Tracheal epithelial cell (primary cell): Measurements from ENCODE around the gene ZNF524. TPM values are rescaled to one million over a fixed set of nuclear protein-coding genes. Genes with fewer than 3 reads are reported as not detected.

Experiments
- total RNA-seq: library from RNA; depleted of rRNA; stranded (reverse); fragments of >200 nt; gene quantifications from 2 replicates; pipeline ENCODE4 v1.2.1, GENCODE V29; 2014

The ZNF524 gene
- total RNA-seq: 13.0 and 33.0 TPM in 2 replicates

GRCh38 chr19:55599842-55600661 is at the start of gene ZNF524:
ZNF524 (plus strand) TSS chr19:55600288; CDS start chr19:55602113, 1,825 bp downstream.

DNA sequence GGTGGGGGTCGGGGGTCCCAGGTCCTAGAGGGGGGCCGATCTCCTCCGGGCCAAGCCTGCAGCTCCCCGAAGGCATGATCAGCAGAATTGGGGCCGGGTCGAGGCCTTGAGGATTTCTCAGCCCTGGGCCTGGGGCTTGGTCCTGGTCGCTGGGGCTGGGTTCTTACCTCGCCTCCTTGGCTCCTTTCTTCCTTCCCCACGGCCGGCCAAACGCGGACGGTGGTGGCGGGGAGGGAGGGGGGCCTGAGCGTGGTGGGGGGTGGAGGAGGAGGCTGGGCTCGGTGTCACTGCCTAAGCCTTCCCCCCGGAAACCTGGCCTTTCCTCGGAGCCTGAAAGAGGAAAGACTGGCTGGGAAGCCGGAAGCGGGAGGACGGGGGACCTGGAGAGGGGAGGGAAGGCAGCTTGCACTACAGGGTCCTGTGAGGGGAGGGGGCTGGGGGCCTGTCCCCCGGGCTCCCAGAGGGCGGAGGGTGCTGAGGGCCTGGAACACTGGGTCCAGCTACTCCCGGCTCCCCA is 19.4 kb upstream of the ZNF524 start, which contains the start of gene ZNF579:
TSS of gene ZNF579 (minus strand) at position 221 of the 517 bp plus-strand sequence. CDS start 1,209 bp downstream, outside the sequence.

GRCh38 chr19:55599468-55599841 is 633 bp upstream of the ZNF524 start, which contains the start of gene FIZ1:
FIZ1 (minus strand) TSS chr19:55599517; CDS start chr19:55597865, 1,652 bp downstream.

DNA sequence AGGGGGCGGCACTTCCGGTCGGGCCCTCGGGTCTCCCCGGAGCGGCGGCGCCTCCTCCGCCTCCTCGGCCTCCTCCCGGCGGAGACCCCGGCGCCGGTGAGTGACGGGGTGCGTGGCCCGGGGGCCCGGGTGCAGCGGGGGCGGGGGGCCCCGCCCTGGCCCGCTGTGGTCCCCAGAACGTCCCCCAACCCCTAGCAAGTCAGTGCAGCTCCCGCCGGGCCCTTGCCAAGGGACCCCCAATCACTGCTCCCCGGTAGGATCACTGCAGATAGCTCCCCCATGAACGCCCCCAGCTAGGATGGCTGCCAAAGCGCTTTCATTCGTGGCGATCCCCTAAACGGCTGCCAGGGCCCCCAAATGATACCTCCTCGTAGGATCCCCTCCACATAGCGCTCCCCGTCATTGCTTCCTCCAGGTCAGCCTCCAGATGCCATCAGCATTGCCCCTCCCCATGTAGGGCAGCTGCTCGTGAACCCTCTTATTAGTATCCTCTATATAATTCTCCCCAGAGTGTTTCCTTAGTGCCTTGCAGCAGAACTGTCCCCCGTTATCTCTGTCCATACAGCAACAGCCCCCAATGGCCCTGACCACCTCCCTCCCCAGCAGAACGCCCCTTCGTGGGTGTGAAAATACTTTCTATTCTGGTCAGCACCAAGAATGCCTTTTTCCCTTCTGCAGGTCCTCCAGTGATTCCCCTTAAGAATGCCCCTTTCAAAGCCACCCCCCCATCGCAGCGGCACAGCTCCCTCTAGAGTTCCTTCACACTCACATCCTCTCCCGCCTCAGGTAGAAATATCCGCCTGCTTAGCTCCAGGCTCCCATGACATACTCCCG is 5.8 kb downstream of the ZNF524 start, which contains the start of gene ZNF865:
TSS of gene ZNF865 (plus strand) at position 11 of the 834 bp plus-strand sequence. CDS start 7,972 bp downstream, outside the sequence.

DNA sequence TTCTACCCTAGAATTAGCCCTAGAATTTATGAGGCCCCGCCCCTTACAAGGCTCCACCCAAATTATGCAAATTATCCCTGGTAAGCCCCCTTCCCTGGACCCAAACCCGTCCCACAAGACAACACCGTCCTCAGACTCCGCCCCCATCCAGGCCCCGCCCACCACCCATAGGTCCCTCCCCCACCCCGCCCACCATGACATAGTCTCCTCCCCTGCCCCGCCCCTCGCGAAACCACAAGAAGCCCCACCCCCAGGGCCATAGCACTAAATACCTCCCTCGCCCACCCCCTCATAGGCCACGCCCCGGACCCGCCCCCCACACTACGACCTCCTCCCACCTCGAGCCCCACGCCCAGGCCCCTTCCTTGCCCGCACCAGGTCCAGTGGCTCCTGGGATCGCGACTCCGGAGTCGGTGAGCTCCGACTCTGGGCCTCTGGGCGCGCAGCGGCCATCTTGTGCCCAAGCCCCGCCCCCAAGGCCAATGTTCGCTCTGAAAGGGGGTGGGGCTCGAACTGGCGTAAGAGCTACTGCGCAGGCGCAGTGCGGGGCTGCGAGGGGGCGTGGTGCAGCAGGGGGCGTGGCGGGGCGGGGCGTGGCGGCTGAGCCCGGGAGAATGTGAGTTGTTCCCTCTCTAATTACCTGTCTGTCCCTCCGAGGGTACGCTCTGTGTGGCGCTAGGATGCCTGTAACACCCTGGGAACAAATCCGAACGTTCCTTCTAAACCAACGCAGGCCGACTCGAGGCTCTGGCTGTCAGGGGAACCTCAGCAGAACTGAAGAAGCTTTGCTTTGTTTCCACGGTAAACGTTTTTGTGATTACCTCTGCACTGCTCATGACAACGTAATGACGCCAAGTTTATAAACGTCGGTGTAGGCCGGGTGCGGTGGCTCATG is 24.3 kb downstream of the ZNF524 start, which contains the start of gene ZNF784:
TSS of gene ZNF784 (minus strand) at position 458 of the 895 bp plus-strand sequence. CDS start at position 453, 5 bp downstream.

GRCh38 chr19:55640577-55641425 is 40.7 kb downstream of the ZNF524 start, which contains the start of gene ZNF580:
ZNF580 (plus strand) TSS chr19:55641002; CDS start chr19:55642509, 1,507 bp downstream.

DNA sequence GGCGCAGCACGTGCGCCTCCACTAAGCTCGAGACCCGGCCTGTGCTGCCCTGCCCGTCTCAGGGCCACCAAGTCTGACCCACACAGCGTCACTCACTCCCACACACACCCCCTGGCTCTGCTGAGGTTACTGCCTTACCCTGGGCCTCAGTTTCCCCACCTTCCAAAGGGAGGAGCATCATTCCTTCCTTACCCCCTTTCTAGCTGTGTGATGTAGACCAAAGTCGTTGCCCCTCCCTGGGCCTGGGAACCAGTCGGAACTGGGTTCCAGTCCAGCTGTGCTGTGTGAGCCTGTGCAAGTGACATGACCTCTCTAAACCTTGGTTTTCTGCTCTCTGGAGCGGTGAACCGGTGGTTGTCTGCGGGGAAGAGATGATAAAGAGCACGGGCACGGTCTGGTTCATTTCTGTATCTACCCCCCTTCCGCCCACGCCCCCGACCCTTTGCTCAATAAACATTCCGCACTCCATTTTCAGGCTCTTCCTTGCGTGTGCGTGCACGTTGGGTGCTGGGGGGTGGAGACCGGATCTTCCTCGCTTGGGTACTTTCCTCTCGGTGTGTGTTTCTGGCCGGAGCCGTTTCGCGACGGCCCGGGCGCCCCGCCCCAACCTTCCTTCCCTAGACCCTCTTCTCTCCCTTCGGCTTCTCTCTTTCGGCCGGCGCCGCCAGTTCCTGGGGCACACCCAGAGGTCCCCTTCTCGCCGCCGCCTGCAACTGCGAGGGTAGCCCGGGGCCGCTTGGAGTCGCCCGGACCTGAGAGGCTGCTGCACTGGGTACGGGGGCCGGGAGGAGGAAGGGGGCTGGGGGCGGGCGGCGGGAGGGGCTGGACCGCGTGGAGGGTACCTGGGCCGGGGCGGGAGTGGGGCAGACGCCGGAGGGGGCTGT is 43.2 kb downstream of the ZNF524 start, which contains the start of gene ZNF581:
TSS of gene ZNF581 (plus strand) at position 647 of the 884 bp plus-strand sequence. CDS start 923 bp downstream, outside the sequence.

DNA sequence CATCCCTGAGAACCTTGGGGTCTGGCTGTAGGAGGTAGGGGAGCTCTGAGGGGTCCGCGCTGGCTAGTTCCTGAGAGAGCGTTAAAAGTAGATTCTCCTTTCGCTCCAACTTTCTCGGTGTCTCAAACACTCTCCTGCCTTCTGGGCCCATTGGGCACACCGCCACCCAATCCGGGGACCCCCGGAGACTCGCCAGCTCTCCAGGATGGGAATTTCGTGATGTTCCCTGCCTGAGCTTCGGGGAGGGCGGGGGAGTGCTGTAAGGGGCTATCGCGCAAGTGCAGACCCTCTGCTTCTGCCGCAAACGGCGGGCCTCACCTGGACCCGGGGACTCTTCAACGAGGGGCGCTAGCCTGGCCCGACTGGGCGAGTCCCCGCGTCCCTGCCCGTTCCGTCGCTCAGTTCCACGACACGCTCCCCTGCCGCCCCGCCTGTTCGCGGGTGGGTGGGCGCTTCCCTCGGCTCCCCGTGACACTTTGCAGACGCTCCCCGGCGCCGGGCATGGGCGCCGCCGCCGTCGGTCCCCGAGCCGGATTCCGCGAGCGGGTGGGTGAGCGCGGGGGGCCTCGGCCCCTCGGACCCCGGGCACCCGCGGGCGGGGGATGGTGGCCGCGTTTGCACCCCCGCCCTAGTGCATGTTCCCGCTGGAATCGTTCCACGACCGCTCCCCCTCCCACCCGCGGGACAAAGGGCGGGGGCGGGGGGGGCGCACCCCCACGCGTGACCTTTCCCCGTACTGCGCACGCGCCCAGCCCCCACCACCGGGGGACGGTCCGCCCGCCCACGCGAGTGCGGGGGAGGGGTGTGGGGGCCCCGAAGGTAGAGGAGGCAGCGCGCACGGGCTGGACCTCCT is 47.9 kb downstream of the ZNF524 start, which contains the start of gene CCDC106:
TSS of gene CCDC106 (plus strand) at position 481 of the 853 bp plus-strand sequence. CDS start 835 bp downstream, outside the sequence.

Other genes with a start within 250 kb of the ZNF524 start
- 0.64 TPM in 1 of 2 replicates, not detected in the other for gene COX6B2, start 245.6 kb upstream of the ZNF524 start, total RNA-seq
- not detected in 2 replicates for gene GARIN5B, start 237.0 kb upstream of the ZNF524 start, total RNA-seq
- gene IL11, start 229.8 kb upstream of the ZNF524 start, total RNA-seq: 1.7 and 15.9 TPM in 2 replicates
- 0.96 TPM in 1 of 2 replicates, not detected in the other for gene TMEM190, start 223.5 kb upstream of the ZNF524 start, total RNA-seq
- 9.6 and 24.3 TPM in 2 replicates for gene TMEM238, start 216.0 kb upstream of the ZNF524 start, total RNA-seq
- 142 and 275 TPM in 2 replicates for gene RPL28, start 214.4 kb upstream of the ZNF524 start, total RNA-seq
- gene UBE2S, start 192.5 kb upstream of the ZNF524 start, total RNA-seq: 18.5 and 42.2 TPM in 2 replicates
- gene SHISA7, start 157.0 kb upstream of the ZNF524 start, total RNA-seq: not detected in 2 replicates
- 49.2 and 88.9 TPM in 2 replicates for gene ISOC2, start 138.6 kb upstream of the ZNF524 start, total RNA-seq
- gene C19orf85, start 135.5 kb upstream of the ZNF524 start, total RNA-seq: not detected in 2 replicates
- gene ZNF628, start 123.7 kb upstream of the ZNF524 start, total RNA-seq: 0.48 and 1.1 TPM in 2 replicates
- 7.9 and 11.1 TPM in 2 replicates for gene NAT14, start 115.1 kb upstream of the ZNF524 start, total RNA-seq
- gene SSC5D, start 111.9 kb upstream of the ZNF524 start, total RNA-seq: 0.24 TPM in 1 of 2 replicates, not detected in the other
- gene SBK2, start 63.2 kb upstream of the ZNF524 start, total RNA-seq: 0.72 TPM in 1 of 2 replicates, not detected in the other
- gene SBK3, start 54.7 kb upstream of the ZNF524 start, total RNA-seq: not detected in 2 replicates
- gene ZNF579, start 19.4 kb upstream of the ZNF524 start, total RNA-seq: 3.8 and 5.5 TPM in 2 replicates
- gene FIZ1, start 771 bp upstream of the ZNF524 start, total RNA-seq: 2.7 and 9.0 TPM in 2 replicates
- gene ZNF865, start 5.4 kb downstream of the ZNF524 start, total RNA-seq: 1.4 and 2.1 TPM in 2 replicates
- 2.3 and 3.4 TPM in 2 replicates for gene ZNF784, start 24.3 kb downstream of the ZNF524 start, total RNA-seq
- gene ZNF580, start 40.7 kb downstream of the ZNF524 start, total RNA-seq: 0.43 and 3.1 TPM in 2 replicates
- gene ZNF581, start 43.4 kb downstream of the ZNF524 start, total RNA-seq: 27.5 and 40.1 TPM in 2 replicates
- gene CCDC106, start 47.9 kb downstream of the ZNF524 start, total RNA-seq: 3.4 and 4.1 TPM in 2 replicates
- 89.2 and 92.1 TPM in 2 replicates for gene U2AF2, start 54.7 kb downstream of the ZNF524 start, total RNA-seq
- gene EPN1, start 74.9 kb downstream of the ZNF524 start, total RNA-seq: 44.3 and 50.5 TPM in 2 replicates
- gene NLRP9, start 138.1 kb downstream of the ZNF524 start, total RNA-seq: 0.24 TPM in 1 of 2 replicates, not detected in the other
- not detected in 2 replicates for gene RFPL4A, start 158.8 kb downstream of the ZNF524 start, total RNA-seq
- gene RFPL4AL1, start 168.8 kb downstream of the ZNF524 start, total RNA-seq: not detected in 2 replicates
- gene NLRP11, start 231.7 kb downstream of the ZNF524 start, total RNA-seq: not detected in 2 replicates
- not detected in 2 replicates for gene NLRP4, start 236.3 kb downstream of the ZNF524 start, total RNA-seq